T-helper 2 cell treated with Interferon-gamma antibody and Interleukin-4, amounts not matched to agents 100 ng/mL and 5 ng/mL, for 36 hours (primary cell): ENCODE results near the gene CORO7. TPM values are rescaled to one million over a fixed set of nuclear protein-coding genes. Genes with fewer than 3 reads are reported as not detected.
"Not testable (repeated sequence)": the region's sequence is repeated elsewhere in the genome, so short reads cannot be mapped to it uniquely, and the experiment has no call there.

Source experiments
- intact Hi-C: fragments of 100-400 bp; cut with micrococcal nuclease; formaldehyde crosslinking; loops from one replicate; pipeline ENCODE4 v1.15.1; 2023
- total RNA-seq: library from RNA; stranded (reverse); gene quantifications from 2 replicates; pipeline ENCODE4 v1.2.3, GENCODE V29; 2022

CORO7 gene
- total RNA-seq, 1 donor from 2014 or later, result 200 TPM

DNA sequence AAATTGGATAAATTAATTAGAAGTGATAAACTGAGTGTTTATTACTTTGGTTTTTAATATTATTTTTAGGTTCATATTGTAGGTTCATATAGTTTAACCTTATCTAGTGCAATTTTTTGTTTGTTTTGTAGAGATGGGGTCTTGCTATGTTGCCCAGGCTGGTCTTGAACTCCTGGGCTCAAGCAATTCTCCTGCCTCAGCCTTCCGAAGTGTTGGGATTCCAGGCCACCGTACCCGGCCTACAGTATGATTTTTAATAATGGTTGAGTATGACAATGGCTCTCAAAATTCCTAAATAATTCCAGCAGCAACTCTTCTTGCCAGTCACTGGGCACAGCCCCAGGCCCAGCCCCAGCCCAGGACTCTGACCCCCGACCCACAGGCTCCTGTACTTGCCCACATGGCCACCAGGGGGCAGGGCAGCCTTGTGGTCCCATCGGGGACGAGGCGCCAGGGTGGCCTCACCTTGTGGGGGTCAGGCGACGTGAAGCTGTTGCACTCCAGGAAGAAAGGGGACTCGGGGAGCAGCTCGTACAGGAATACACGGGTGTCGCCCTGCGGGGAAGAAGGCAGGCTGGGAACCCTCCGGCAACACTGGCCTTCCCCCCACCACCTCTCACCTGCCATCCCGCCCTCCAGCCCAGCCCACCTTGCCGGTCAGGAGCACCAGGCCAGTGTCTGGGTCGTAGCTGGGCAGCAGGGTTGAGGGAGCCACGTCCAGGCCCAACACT lies 57.4 kb downstream of the CORO7 start:
- intact Hi-C loops, result loop anchor here (5.0 kb wide), 1 partner anchor 43 kb away; no protein-coding TSS in a partner anchor

DNA sequence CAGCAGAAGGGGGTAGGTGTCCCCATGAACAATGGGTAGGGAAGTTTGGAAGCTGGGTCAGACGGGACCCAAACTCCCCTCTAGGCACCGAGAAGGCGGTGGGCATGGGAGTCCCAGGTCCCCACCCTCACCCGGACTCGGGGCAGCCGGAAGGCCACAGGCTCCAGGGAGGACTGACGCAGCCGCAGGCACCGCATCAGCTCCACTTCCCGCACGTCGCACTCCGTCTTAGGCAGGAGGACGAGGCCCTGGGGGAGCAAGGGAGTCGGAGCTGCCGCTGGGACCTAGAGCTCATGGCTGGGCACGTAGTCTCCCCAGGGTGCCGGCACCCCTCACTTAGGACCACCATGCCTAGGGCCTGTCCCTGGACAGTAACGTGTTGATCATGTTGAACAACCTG lies 58.2 kb downstream of the CORO7 start:
- intact Hi-C loops, result loop anchor here (5.0 kb wide), 1 partner anchor 44 kb away; no protein-coding TSS in a partner anchor

GRCh38 chr16:4356820-4357219 lies 59.6 kb downstream of the CORO7 start:
- intact Hi-C loops, result loop anchor here (5.0 kb wide), 1 partner anchor 45 kb away; no protein-coding TSS in a partner anchor

DNA sequence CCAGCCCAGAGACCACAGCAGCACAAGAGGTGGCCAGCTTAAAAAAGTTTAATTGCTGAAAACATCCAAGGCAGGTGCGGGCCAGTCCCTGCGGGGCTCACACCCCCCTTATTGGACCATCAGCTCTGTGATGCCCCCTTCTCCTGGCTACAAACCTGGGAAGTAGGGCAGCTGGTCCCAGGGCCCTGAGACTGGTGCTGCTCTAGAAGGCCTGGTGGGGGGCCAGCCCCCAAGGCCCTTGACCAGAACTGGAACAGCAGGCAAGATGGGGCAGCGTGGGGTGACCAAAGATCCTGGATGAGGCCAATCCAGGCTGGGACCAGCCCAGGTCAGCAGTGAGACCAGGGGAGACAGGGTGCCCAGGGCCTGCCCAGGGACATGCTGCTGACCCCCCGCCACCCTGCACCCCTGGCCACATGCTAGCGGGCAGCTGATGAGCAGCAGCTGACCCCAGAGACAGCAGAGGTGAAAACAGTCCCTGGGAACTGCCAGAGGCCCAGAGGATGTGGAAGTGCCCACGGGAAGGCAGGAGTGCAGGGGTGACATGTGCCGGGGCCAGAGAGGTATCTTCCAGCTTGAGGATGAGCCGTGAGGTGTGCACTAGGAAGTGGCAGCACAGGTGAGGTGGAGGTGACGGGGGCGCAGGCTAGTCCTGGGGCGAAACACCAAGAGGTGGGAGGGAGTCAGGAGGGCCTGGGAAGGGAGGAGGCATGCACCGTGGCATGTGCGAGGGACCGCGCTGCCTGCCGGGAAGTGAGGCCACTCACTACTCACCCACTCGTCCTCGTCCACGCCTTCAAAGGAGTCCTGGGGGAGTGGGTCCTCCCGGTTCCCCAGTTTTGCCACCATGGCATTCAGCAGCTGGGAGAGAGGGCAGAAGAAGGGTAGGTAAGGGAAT lies 61.6 kb downstream of the CORO7 start:
- intact Hi-C loops, result loop anchor here (5.0 kb wide), 1 partner anchor 48 kb away; no protein-coding TSS in a partner anchor

DNA sequence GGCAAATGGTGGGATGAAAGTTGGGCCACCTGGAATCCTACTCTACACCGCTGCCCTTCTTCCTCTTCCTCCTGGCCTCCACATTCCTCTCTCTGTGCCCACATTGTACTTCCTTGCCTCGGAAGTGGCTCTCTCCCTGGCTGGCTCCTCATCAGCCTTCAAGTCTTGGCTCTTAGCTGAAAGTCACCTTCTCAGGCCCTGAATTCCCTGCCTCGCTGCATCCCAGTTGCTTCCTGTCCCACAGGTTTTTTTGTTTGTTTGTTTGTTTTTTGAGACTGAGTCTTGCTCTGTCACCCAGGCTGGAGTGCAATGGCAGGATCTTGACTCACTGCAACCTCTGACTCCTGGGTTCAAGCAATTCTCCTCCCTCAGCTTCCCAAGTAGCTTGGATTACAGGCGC lies 62.7 kb downstream of the CORO7 start:
- intact Hi-C loops, result no loop called here

GRCh38 chr16:4352843-4353242 lies 63.6 kb downstream of the CORO7 start:
- intact Hi-C loops, result no loop called here

DNA sequence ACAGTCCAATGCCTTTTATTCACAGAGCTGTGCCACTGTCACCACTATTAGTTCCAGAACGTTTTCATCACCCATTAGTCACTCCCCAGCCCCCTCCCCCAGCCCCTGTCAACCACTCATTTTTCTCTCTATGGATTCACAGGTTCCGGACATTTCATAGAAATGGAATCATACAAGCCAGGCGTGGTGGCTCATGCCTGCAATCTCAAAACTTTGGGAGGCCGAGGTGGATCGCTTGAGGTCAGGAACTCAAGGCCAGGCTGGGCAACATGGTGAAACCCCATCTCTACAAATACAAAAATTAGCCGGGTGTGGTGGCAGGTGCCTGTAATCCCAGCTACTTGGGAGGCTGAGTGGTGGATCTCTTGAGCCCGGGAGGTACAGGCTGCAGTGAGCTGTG lies 64.5 kb downstream of the CORO7 start:
- intact Hi-C loops, result loop anchor here (1.0 to 2.0 kb wide), 2 partner anchors 45 to 79 kb away; partner anchors contain the start of gene TFAP4

DNA sequence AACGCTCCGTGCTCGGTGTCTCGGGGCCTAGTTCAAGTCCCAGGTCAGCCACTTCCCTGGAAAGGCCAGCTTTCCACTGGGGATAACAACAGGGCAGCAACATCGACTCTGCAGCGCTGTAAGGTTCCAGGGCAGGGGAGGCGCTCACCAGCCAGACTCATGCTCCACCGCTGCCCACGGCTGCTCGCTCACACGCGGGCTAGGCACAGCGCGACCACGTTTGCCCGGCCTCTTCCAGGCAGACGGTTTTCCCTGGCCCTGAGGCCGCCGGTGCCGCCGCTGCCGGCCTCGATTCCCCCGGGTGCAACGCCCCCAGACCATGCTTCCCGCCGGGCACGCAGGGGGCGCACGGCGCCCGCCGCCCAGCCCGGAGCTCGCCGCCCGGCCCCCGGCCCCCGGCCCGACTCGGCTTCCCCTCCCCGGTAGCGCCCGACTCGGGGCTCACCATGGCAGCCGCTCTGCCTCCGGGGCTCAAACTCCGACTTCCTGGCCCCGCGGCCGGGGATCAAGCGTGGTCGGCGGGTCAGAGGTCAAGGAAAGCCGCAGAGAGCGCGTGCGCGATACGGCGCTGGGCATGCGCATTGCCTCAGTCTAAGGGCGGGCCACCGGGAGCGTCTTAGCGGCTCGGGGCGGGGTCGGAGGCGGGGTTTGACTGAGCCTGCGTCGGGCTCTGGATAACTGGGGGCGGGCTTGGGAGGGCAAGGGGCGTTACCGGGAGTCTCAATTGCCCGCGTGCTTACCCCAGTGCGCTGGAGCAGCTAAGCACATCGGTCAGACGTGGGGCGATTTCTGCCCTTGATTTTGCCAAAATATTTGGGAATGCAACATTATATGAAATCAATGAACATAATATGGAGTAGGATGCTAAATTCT lies 65.4 kb downstream of the CORO7 start, which contains the start of gene PAM16:
Gene PAM16, minus strand, starts transcription at position 535 of the 873 bp plus-strand sequence. Its CDS starts 87 bp downstream, at position 448.
- intact Hi-C loops, result loop anchor here (1.0 to 2.0 kb wide), 2 partner anchors 44 to 78 kb away; partner anchors contain the start of gene TFAP4

DNA sequence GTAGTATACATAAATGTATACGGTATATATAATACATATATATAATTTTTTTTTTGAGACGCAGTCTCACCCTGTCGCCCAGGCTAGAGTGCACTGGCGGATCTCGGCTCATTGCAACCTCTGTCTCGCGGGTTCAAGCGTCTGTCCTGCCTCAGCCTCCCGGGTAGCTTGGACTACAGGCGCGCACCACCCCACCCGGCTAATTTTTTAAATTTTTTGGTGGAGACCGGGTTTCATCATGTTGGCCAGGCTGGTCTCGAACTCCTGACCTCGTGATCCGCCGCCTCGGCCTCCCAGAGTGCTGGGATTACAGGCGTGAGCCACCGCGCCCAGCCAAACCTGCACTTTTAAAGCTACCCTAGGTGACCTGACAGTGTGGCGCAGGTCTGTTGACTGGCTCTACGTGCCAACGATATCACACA lies 66.0 kb downstream of the CORO7 start:
- intact Hi-C loops, result loop anchor here (2.0 kb wide), 1 partner anchor 78 kb away; the partner anchor contains the start of gene TFAP4

- intact Hi-C loops, result no loop called here
Measured at GRCh38 chr16:4349332-4349731, 67.1 kb downstream of the CORO7 start.

DNA sequence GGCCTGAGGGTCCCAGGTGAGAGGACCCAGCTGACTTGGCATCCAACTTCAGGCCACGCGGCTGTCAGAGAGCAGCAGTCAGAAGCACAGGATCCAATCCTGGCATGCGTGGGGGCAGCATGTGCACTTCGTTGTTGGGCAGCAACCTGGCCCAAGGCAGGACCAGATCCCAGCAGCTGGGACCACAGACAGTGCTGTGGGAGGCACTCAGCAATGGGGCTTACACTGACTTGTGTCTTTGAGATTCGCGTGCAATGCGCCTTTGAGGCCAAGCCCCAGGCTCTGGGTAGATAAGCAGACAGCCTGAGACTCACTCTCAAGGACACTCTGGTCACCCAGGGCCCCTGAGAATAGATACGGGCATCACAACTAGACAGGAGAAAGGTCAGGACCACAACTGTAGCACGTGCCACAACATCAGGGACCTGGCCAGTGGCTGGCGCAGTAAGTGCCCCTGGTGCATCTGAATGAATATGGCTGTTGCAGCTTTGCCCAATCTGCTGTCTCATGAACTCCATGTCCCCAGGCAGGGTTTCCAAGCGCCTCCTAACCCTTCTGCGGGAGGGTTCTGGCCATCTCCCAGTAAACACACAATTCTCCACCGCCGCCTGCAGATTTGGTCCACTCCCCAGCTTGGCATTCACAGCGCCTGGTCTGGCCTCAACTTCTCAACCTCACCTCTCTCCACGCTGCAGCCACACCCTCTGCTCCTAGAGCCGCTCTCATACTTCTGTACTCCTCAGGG lies 68.5 kb downstream of the CORO7 start:
- intact Hi-C loops, result no loop called here

GRCh38 chr16:4347010-4347409 lies 69.4 kb downstream of the CORO7 start:
- intact Hi-C loops, result no loop called here

DNA sequence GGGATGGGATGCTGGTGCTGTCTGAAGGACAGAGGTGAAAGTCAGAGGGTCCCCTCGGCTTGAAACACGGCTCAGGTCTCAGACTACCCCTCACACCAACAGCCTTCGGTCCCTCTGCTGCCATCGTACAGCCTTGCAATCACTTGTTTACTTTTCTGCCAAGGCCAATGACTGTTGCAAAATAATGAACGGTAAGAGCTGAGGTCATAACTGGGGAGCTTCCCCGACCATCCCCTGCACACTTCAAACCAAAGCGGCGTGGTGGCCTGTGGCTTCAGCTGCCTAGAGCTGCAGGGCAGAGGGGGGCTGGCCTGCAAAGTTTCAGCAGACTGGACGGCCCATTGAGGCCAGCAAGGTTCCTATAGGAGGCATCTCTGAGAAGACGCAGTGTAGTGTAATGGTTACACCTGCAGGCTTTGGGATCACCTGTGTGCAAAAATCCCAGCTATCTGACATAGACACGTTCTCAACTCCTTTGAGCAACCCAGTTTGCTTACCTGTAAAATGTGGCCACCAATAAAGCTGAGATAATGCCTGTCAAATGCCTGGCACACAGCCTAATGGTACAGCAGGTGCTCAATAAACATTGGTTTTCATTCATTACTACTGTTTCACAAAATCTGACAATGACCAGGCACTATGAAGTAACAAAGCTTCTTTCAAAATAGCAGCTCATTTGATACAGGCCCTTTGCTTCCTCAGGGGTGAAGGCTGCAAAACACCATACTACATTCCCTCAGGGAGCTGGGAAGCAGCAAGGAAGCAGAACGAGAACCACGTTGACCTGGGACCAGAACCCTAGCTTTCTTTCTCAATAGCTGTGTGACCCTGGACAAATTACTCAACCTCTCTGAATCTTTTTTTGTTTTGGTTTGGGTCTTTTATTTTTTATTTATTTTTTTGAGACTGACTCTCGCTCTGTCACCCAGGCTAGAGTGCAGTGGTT lies 70.3 kb downstream of the CORO7 start:
- intact Hi-C loops, result no loop called here

DNA sequence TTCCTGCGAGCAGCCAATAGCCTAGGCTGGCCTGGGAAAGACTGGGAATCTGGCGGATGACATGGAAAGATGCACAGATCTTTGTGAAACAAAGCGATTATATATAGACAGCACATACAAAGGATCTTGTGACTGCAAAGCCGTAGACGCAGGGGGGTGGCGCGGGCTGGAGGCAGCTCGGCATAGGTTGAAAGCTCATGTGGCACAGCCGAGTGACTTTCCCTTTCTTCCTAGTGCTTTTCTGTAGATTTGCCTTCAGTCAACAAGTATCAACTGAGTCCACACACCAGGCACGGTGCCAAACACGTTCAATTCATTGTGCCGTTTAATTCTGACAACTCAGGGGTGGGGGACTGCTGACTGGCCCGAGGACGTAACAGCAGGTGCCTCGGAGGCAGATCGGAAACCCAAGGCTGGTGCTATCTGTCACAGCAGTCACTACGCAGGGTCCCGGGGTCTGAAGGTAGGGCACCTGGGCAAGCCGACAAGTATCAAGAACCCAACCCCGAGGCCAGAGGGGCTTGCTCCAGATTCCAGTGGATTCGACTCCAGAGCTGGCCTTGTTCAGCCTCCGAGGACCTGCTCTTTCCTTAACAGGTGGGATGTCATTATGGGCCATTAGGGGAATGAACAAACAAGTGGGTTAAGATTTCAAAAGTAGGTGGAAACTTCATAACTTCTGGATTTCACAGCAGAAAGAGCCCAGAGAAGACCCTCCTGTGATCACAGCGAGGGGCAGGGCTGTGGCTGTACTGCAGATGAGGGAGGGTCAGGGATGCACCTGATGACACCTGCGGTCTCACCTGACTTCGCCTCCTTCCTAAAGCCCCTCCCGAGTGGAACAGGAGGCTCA lies 71.2 kb downstream of the CORO7 start:
- intact Hi-C loops, result no loop called here

- intact Hi-C loops, result not testable (repeated sequence)
Measured at GRCh38 chr16:4344300-4344982, 72.0 kb downstream of the CORO7 start.

DNA sequence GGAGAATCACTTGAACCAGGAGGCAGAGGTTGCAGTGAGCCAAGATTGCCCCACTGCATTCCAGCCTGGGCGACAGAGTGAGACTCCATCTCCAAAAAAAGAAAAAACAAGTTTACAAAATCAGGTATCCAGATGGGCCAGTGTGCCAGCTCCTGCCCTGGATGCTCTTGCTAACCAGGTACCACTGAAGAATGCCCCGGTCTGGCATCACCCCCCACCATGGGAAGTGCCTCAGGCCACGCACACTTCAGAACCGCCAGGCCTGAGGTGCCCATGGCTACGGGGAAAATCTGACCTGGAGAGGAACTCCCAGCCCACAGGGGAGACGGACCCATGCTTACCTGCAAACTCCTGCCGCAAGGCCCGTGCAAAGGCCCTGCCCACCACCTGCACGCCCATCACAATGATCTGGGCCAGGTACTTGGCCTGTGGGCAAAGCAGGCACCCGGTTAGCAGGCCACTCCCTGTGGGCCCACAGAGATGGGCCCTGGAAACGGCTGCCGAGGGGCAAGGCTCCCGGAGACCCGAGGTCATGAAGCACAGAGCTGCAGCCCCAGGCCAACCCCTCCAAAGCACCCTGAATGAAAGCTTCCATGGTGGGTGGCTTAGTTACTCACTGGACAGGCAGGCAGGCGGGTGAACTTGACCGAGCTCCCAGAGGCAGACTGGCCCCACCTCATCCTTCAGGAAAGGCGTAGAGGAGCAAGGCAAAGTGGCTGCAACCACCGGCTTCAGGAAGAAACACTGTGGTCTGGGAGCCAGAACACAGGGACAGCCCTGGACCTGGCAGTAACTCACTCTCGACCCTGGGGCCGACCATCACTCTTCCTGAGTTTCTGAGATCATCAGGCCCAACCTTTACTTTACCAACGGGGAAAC lies 73.3 kb downstream of the CORO7 start:
- intact Hi-C loops, result no loop called here
